ENCODE results near the gene TMEM39A. TPM values are rescaled to one million over a fixed set of nuclear protein-coding genes. Genes with fewer than 3 reads are reported as not detected.

TMEM39A gene
- total and polyA plus RNA-seq, 4 donors, result 9.3 to 51.2 (median 37.9) TPM

- ATAC-seq (ENCODE audit: insufficient read depth, low FRiP score) (no peak), DNase-seq (no peak)
- no peaks in the 10 kb centered on the region for H3K9me3 ChIP-seq (ENCODE audit: control insufficient read depth in 4 of 4, insufficient read depth in 3 of 4, low read length in 3 of 4)
- H3K36me3 ChIP-seq (ENCODE audit: control insufficient read depth in 4 of 4, insufficient read depth in 4 of 4, low read length in 4 of 4), result peaks cover 4 to 18% (median 12%) of the 10 kb centered on the region in 4 donors
- no peak for TF ChIP-seq CTCF (IDR thresholded peaks at IDR 0.05; ENCODE audit: control extremely low read depth, extremely low read depth)
- no peaks in the 10 kb centered on the region for H3K27me3 ChIP-seq (ENCODE audit: control insufficient read depth in 3 of 3, insufficient read depth in 3 of 3, low read length in 2 of 3)
- H3K4me1 ChIP-seq (ENCODE audit: control insufficient read depth in 5 of 5, insufficient read depth in 5 of 5, low read length in 5 of 5), result peaks cover 3 to 29% (median 5%) of the 10 kb centered on the region in 5 donors
- H3K27ac ChIP-seq (ENCODE audit: low read depth in 1 of 2, low read length in 1 of 2), result peak overlapping the region in 1 of 2 donors; percentile 66
- WGBS, 2 donors, result 46 to 66% methylated on average over 2 of the region's 2 CpGs
- H3K4me3 ChIP-seq, result no peak overlapping the region
- peak overlapping the region in 1 of 2 donors; percentile 29 for H3K9ac ChIP-seq (ENCODE audit: insufficient read depth in 1 of 2, low read length in 2 of 2)
Measured at GRCh38 chr3:119500901-119501300, 37.5 kb upstream of the TMEM39A start.

- ATAC-seq (ENCODE audit: insufficient read depth, low FRiP score) (no peak), DNase-seq (no peak)
- WGBS, 2 donors, result 81 to 92% methylated on average over 4 of the region's 4 CpGs
- Histone ChIP-seq H3K4me3 (no peak overlapping the region), H3K27me3 (ENCODE audit: control insufficient read depth in 3 of 3, insufficient read depth in 3 of 3, low read length in 2 of 3) (no peaks in the 10 kb centered on the region), H3K27ac (ENCODE audit: low read depth in 1 of 2, low read length in 1 of 2) (peak overlapping the region in 1 of 2 donors; percentile 66), H3K9ac (ENCODE audit: insufficient read depth in 1 of 2, low read length in 2 of 2) (no peak overlapping the region), H3K4me1 (ENCODE audit: control insufficient read depth in 5 of 5, insufficient read depth in 5 of 5, low read length in 5 of 5) (peaks cover 3 to 29% (median 5%) of the 10 kb centered on the region in 5 donors), H3K9me3 (ENCODE audit: control insufficient read depth in 4 of 4, insufficient read depth in 3 of 4, low read length in 3 of 4) (no peaks in the 10 kb centered on the region), H3K36me3 (ENCODE audit: control insufficient read depth in 4 of 4, insufficient read depth in 4 of 4, low read length in 4 of 4) (peaks cover 2 to 14% (median 8%) of the 10 kb centered on the region in 4 donors)
- no peak for TF ChIP-seq CTCF (IDR thresholded peaks at IDR 0.05; ENCODE audit: control extremely low read depth, extremely low read depth)
Measured at GRCh38 chr3:119500265-119500664, 36.9 kb upstream of the TMEM39A start.

- Histone ChIP-seq H3K9me3 (ENCODE audit: control insufficient read depth in 4 of 4, insufficient read depth in 3 of 4, low read length in 3 of 4) (no peaks in the 10 kb centered on the region), H3K27ac (ENCODE audit: low read depth in 1 of 2, low read length in 1 of 2) (peak within 1 kb of the TSS; percentile 95 to 96), H3K4me1 (ENCODE audit: control insufficient read depth in 5 of 5, insufficient read depth in 5 of 5, low read length in 5 of 5) (peaks cover 3 to 29% (median 5%) of the 10 kb centered on the region in 5 donors), H3K36me3 (ENCODE audit: control insufficient read depth in 4 of 4, insufficient read depth in 4 of 4, low read length in 4 of 4) (peaks cover under 1 to 6% (median 3%) of the 10 kb centered on the region in 4 donors), H3K27me3 (ENCODE audit: control insufficient read depth in 3 of 3, insufficient read depth in 3 of 3, low read length in 2 of 3) (no peaks in the 10 kb centered on the region), H3K4me3 (peak within 1 kb of the TSS; percentile 96), H3K9ac (ENCODE audit: insufficient read depth in 1 of 2, low read length in 2 of 2) (peak within 1 kb of the TSS; percentile 92 to 99)
- WGBS, 2 donors, result 0% methylated on average over 58 of the region's 58 CpGs
- DNase-seq (peak; percentile 98 to 99 (median 98)), ATAC-seq (ENCODE audit: insufficient read depth, low FRiP score) (peak; percentile 98)
- no peak for TF ChIP-seq CTCF (IDR thresholded peaks at IDR 0.05; ENCODE audit: control extremely low read depth, extremely low read depth)
Measured at GRCh38 chr3:119498186-119499011, 35.0 kb upstream of the TMEM39A start, which contains the start of gene TIMMDC1. TIMMDC1 (plus strand) TSS chr3:119498547; CDS start chr3:119498734, 187 bp downstream.

All from lung (tissue), 12 donors.